Tibial artery (tissue), 4 donors: ENCODE data around the gene PRIMPOL.

ENCODE experiments used
- DNase-seq, 2 donors: peaks; one replicate each; pipeline ENCODE4 v3.0.0-alpha.2; 2019
- H3K27ac ChIP-seq, 2 donors: fragments of 200-600 bp; sonication (generic) in 1 of 2; 1 replicate in 1 of 2; 2 replicates in 1 of 2; pipeline ENCODE4 v1.5.1; 2018 to 2019; ENCODE audit warnings: mild to moderate bottlenecking in 1 of 2
- H3K27me3 ChIP-seq, 2 donors: fragments of 200-600 bp; sonication (generic) in 1 of 2; one replicate each; pipeline versions ENCODE4 v1.5.1 to v1.6.0; 2016 to 2019
- H3K36me3 ChIP-seq, 3 donors: fragments of 200-600 bp; sonication (generic) in 2 of 3; one replicate each; pipeline ENCODE4 v1.5.1; 2016 to 2019; ENCODE audit warnings: mild to moderate bottlenecking in 2 of 3
- H3K4me1 ChIP-seq, 4 donors: fragments of 200-600 bp; sonication (generic) in 2 of 4; 1 replicate in 3 of 4; 2 replicates in 1 of 4; pipeline ENCODE4 v1.5.1; 2016 to 2019
- H3K4me3 ChIP-seq, 2 donors: fragments of 200-600 bp; sonication (generic) in 1 of 2; 1 replicate in 1 of 2; 2 replicates in 1 of 2; pipeline ENCODE4 v1.5.1; 2018 to 2019; ENCODE audit warnings: mild to moderate bottlenecking in 2 of 2
- H3K9me3 ChIP-seq, 3 donors: fragments of 200-600 bp; sonication (generic) in 1 of 3; one replicate each; pipeline ENCODE4 v1.5.1; 2016 to 2019
- CTCF ChIP-seq, 2 experiments: fragments of 200-600 bp in 1 of 2; fragments of 450-650 bp in 1 of 2; IDR thresholded peaks; one replicate each; pipeline ENCODE4 v1.5.1; 2017 to 2019; ENCODE audit warnings: antibody characterized with exemption in 2 of 2, mild to moderate bottlenecking in 1 of 2, moderate library complexity in 1 of 2
- intact Hi-C: fragments of 100-400 bp; cut with DNase I; formaldehyde crosslinking; loops from one replicate; pipeline ENCODE4 v1.15.0; 2023; ENCODE audit warnings: low total_unique reads

Gene PRIMPOL

GRCh38 chr4:184671101-184671500 is 21.6 kb downstream of the PRIMPOL start:
- DNase-seq = no peak
- no peak overlapping the region for H3K27ac ChIP-seq
- no peak for TF ChIP-seq CTCF (IDR thresholded peaks at IDR 0.05)
- intact Hi-C loops = loop anchor here (1.0 kb wide), 1 partner anchor 31 kb away; no protein-coding TSS in a partner anchor
- no peak overlapping the region for H3K4me3 ChIP-seq
- H3K36me3 ChIP-seq = peaks cover 34 to 68% (median 63%) of the 10 kb centered on the region in 3 donors
- H3K27me3 ChIP-seq = no peaks in the 10 kb centered on the region
- no peaks in the 10 kb centered on the region for H3K4me1 ChIP-seq
- H3K9me3 ChIP-seq = no peaks in the 10 kb centered on the region

- Histone ChIP-seq H3K9me3 (no peaks in the 10 kb centered on the region), H3K4me1 (no peaks in the 10 kb centered on the region), H3K27ac (no peak overlapping the region), H3K4me3 (no peak overlapping the region), H3K27me3 (no peaks in the 10 kb centered on the region), H3K36me3 (peaks cover 19 to 52% (median 46%) of the 10 kb centered on the region in 3 donors)
- TF ChIP-seq CTCF (IDR thresholded peaks at IDR 0.05) = no peak
- intact Hi-C loops = no loop called here
- no peak for DNase-seq
Measured at GRCh38 chr4:184672741-184673140, 23.2 kb downstream of the PRIMPOL start.

GRCh38 chr4:184674011-184674410 is 24.5 kb downstream of the PRIMPOL start:
- Histone ChIP-seq H3K27ac (no peak overlapping the region), H3K36me3 (peaks cover 19 to 40% (median 37%) of the 10 kb centered on the region in 3 donors), H3K4me1 (no peaks in the 10 kb centered on the region), H3K9me3 (no peaks in the 10 kb centered on the region), H3K4me3 (no peak overlapping the region), H3K27me3 (no peaks in the 10 kb centered on the region)
- intact Hi-C loops = no loop called here
- no peak for DNase-seq
- TF ChIP-seq CTCF (IDR thresholded peaks at IDR 0.05) = no peak

DNA sequence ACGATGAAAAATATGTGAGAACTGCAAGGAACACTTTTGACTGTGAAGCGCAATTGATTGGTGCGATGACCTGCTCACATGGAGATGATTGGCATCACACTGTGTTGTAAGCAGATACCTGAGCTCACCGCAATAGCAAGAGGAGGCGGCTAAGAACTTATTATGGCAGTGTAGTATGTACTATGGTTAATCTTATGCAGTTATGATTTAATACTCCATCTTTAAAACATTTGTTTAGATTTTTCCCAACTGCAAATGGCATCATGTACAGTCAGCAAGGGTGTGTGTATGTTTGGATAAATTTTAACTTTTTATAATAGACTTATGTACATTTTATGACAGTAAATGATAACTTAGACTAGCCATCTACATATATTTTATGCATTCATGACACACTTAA is 25.5 kb downstream of the PRIMPOL start:
- peaks cover 19 to 35% (median 33%) of the 10 kb centered on the region in 3 donors for H3K36me3 ChIP-seq
- no peak for DNase-seq
- H3K9me3 ChIP-seq = no peaks in the 10 kb centered on the region
- H3K27ac ChIP-seq = no peak overlapping the region
- intact Hi-C loops = no loop called here
- TF ChIP-seq CTCF (IDR thresholded peaks at IDR 0.05) = no peak
- no peak overlapping the region for H3K4me3 ChIP-seq
- no peaks in the 10 kb centered on the region for H3K27me3 ChIP-seq
- no peaks in the 10 kb centered on the region for H3K4me1 ChIP-seq

DNA sequence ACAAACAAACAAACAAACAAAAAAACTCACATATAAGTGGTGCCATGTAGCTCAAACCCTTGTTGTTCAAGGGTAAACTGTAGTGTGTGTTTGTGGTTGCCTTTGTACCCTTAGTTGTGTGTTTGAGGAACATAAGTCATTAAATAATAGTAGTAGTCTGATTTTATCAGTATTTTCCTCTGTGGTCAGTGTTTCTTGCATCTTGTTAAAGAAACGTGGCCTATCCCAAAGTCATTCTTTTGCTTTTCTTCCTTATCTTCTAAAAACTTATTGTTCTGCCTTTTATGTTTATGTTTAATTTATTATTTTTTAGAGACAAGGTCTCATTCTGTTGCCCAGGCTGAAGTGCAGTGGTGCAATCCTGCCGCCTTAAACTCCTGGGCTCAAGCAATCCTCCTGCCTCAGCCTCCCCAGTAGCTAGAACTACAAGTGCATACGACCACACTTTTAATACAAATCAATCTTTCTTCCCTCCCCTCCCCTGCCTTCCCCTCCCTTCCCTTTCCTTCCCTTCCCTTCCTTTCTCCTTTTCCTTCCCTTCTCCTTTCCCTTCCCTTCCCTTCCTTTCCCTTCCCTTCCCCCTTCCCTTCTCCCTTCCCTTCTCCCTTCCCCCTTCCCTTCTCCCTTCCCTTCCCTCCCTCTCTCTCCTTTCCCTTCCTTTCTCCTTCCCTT is 26.4 kb downstream of the PRIMPOL start:
- H3K27ac ChIP-seq = no peak overlapping the region
- H3K4me3 ChIP-seq = no peak overlapping the region
- DNase-seq = no peak
- intact Hi-C loops = no loop called here
- no peaks in the 10 kb centered on the region for H3K4me1 ChIP-seq
- no peaks in the 10 kb centered on the region for H3K9me3 ChIP-seq
- TF ChIP-seq CTCF (IDR thresholded peaks at IDR 0.05) = no peak
- H3K27me3 ChIP-seq = no peaks in the 10 kb centered on the region
- H3K36me3 ChIP-seq = peaks cover 19 to 33% (median 33%) of the 10 kb centered on the region in 3 donors
